ENCODE data around the gene L3MBTL4. TPM values are rescaled to one million over a fixed set of nuclear protein-coding genes. Genes with fewer than 3 reads are reported as not detected.

L3MBTL4 gene
- total and polyA plus RNA-seq, 8 donors = 5.7 to 13.9 (median 6.9) TPM

- ATAC-seq = no peak
Observed at GRCh38 chr18:6031002-6031401, 383.7 kb downstream of the L3MBTL4 start.

GRCh38 chr18:6024745-6025248 is 389.9 kb downstream of the L3MBTL4 start:
- no peak for TF ChIP-seq CTCF (IDR thresholded peaks at IDR 0.05)
- Histone ChIP-seq H3K4me3 (no peak overlapping the region), H3K27me3 (no peaks in the 10 kb centered on the region), H3K9me3 (no peaks in the 10 kb centered on the region), H3K27ac (no peak overlapping the region), H3K4me1 (no peaks in the 10 kb centered on the region), H3K36me3 (no peaks in the 10 kb centered on the region)
- DNase-seq (no peak), ATAC-seq (no peak)
- intact Hi-C loops (cut with DNase I) = no loop called here

More at GRCh38 chr18:6031002-6031401, 383.7 kb downstream of the L3MBTL4 start:
- Histone ChIP-seq H3K27ac (no peak overlapping the region), H3K27me3 (no peaks in the 10 kb centered on the region), H3K4me3 (no peak overlapping the region), H3K4me1 (no peaks in the 10 kb centered on the region), H3K9me3 (peaks cover 0 to 5% of the 10 kb centered on the region in 2 donors), H3K36me3 (no peaks in the 10 kb centered on the region)
- intact Hi-C loops (cut with DNase I) = no loop called here
- TF ChIP-seq CTCF (IDR thresholded peaks at IDR 0.05) = no peak
- no peak for DNase-seq

- no peak overlapping the region for H3K27ac ChIP-seq
- H3K4me1 ChIP-seq = no peaks in the 10 kb centered on the region
- DNase-seq (no peak), ATAC-seq (no peak)
- H3K27me3 ChIP-seq = no peaks in the 10 kb centered on the region
- TF ChIP-seq CTCF (IDR thresholded peaks at IDR 0.05) = no peak
- intact Hi-C loops (cut with DNase I) = no loop called here
- no peaks in the 10 kb centered on the region for H3K9me3 ChIP-seq
- no peak overlapping the region for H3K4me3 ChIP-seq
- H3K36me3 ChIP-seq = no peaks in the 10 kb centered on the region
Observed at GRCh38 chr18:6023551-6023950, 391.2 kb downstream of the L3MBTL4 start.

DNA sequence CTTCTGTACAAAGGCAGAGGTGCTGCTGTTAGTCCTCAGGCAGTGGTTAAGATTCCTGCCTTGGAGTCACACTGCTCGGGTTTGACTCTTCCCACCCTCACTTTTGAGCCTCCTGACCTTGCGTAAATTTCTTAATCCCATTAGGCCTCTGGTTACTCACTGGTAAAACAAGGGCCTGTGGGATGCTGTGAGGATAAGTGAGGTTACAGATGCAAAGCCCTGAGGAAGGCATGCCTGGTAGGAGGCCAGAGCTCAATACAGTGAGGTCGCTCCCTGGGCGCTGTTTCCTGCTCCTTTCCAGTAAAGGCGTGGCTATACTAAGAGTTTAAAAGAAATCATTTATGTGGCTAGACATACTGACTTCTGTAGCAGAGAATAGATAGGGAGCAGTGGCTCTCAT is 391.9 kb downstream of the L3MBTL4 start:
- Histone ChIP-seq H3K9me3 (no peaks in the 10 kb centered on the region), H3K4me1 (no peaks in the 10 kb centered on the region), H3K36me3 (no peaks in the 10 kb centered on the region), H3K27ac (no peak overlapping the region), H3K27me3 (no peaks in the 10 kb centered on the region), H3K4me3 (no peak overlapping the region)
- ATAC-seq (peak; percentile 21), DNase-seq (no peak)
- intact Hi-C loops (cut with DNase I) = no loop called here
- TF ChIP-seq CTCF (IDR thresholded peaks at IDR 0.05) = no peak

DNA sequence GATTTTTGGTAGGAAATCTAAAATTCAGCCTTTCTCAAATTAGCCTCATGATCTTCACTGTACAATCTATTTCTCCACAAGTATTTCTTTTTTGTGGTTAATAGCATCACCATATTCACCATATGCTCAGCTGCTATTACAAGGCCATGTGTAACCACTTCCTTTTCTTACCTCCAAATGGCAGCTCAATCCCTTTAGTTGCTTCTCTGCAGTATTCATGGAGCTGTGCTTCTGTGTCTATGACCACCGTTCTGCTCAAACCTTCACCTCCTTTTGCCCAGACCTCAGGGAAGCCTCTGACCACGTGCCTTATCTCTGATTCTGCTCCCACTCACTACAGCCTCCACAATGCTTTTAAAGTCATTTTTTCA is 392.7 kb downstream of the L3MBTL4 start:
- Histone ChIP-seq H3K27ac (no peak overlapping the region), H3K4me1 (no peaks in the 10 kb centered on the region), H3K36me3 (no peaks in the 10 kb centered on the region), H3K4me3 (no peak overlapping the region), H3K9me3 (no peaks in the 10 kb centered on the region), H3K27me3 (no peaks in the 10 kb centered on the region)
- DNase-seq = no peak
- TF ChIP-seq CTCF (IDR thresholded peaks at IDR 0.05) = no peak
- intact Hi-C loops (cut with DNase I) = no loop called here
- ATAC-seq = no peak

Measured in left lung (tissue), 10 donors.